Right lobe of liver (tissue), 4 donors: Measurements from ENCODE around the gene REG4.
A peak's percentile ranks its signal among the peaks of the same experiment; 100 is the strongest.

Experiments
- CTCF ChIP-seq, 4 donors: fragments of 200-600 bp in 3 of 4; fragments of 450-650 bp in 1 of 4; IDR thresholded peaks; one replicate each; pipeline versions ENCODE4 v1.5.1 to v1.8.0; 2016 to 2022; ENCODE audit warnings: antibody characterized with exemption in 4 of 4, mild to moderate bottlenecking in 2 of 4
- POLR2A ChIP-seq: fragments of 450-650 bp; IDR thresholded peaks from one replicate; pipeline ENCODE4 v1.6.1; 2017; ENCODE audit warnings: antibody characterized with exemption, mild to moderate bottlenecking
- donor health status: DM: no; HTN: no; CAD: no.
- donor health status: DM: no; HTN: no; CAD: no.
- donor health status: DM: no; HTN: yes; CAD: no.

- TF ChIP-seq CTCF (IDR thresholded peaks at IDR 0.05) (no peak), POLR2A (peak; percentile 60)
Measured at GRCh38 chr1:119768778-119769177, 42.5 kb downstream of the REG4 start, which contains the start of gene HMGCS2.
